Fibroblast of peridontal ligament (primary cell): Measurements from ENCODE around the gene AK9.
"Not testable (repeated sequence)": the region's sequence is repeated elsewhere in the genome, so short reads cannot be mapped to it uniquely, and the experiment has no call there.

Experiments used
- DNase-seq: peaks from one replicate; pipeline ENCODE4 v3.0.0-alpha.2; 2010; ENCODE audit errors: extremely low read depth

Gene AK9

GRCh38 chr6:109480993-109481480 is 210.0 kb downstream of the AK9 start:
- DNase-seq, result no peak

- no peak for DNase-seq
These were observed 212.0 kb downstream of the AK9 start for GRCh38 chr6:109478841-109479624.

GRCh38 chr6:109478222-109478805 is 212.7 kb downstream of the AK9 start:
- peak; percentile 31 for DNase-seq

- no peak for DNase-seq
These were observed 213.3 kb downstream of the AK9 start for GRCh38 chr6:109477725-109478124.

- DNase-seq, result no peak
These were observed 213.8 kb downstream of the AK9 start for GRCh38 chr6:109477184-109477583.

GRCh38 chr6:109475625-109476024 is 215.4 kb downstream of the AK9 start:
- DNase-seq, result no peak

GRCh38 chr6:109474995-109475394 is 216.0 kb downstream of the AK9 start:
- no peak for DNase-seq

GRCh38 chr6:109473120-109473519 is 217.9 kb downstream of the AK9 start:
- no peak for DNase-seq

- no peak for DNase-seq
These were observed 218.6 kb downstream of the AK9 start for GRCh38 chr6:109472132-109472995.

- DNase-seq, result no peak
These were observed 219.7 kb downstream of the AK9 start for GRCh38 chr6:109471105-109471810.

- DNase-seq, result no peak
These were observed 221.3 kb downstream of the AK9 start for GRCh38 chr6:109469591-109470189.

- peak; percentile 17 for DNase-seq
These were observed 223.3 kb downstream of the AK9 start for GRCh38 chr6:109467696-109468095.

GRCh38 chr6:109466212-109466923 is 224.6 kb downstream of the AK9 start:
- no peak for DNase-seq

GRCh38 chr6:109465772-109466171 is 225.2 kb downstream of the AK9 start:
- no peak for DNase-seq

GRCh38 chr6:109461733-109462526 is 229.1 kb downstream of the AK9 start:
- DNase-seq, result no peak

- DNase-seq, result not testable (repeated sequence)
These were observed 229.8 kb downstream of the AK9 start for GRCh38 chr6:109461205-109461604.

- no peak for DNase-seq
These were observed 230.7 kb downstream of the AK9 start for GRCh38 chr6:109460161-109460829.

- no peak for DNase-seq
These were observed 232.0 kb downstream of the AK9 start for GRCh38 chr6:109458774-109459531.
